H54 (cell line): ENCODE measurements around the gene LAPTM4A.

Source experiments
- DNase-seq: peaks from one replicate; pipeline ENCODE4 v3.0.0; 2011; ENCODE audit warnings: low spot score, mixed read lengths; ENCODE audit not compliant: insufficient read length
- FAIRE-seq: peaks from 3 replicates; lab custom pipeline; 2011; peaks lifted over from hg19 to GRCh38; lab: Jason Lieb, UNC
- POLR2A ChIP-seq: IDR thresholded peaks from 2 replicates; pipeline ENCODE4 v1.6.1; 2011; ENCODE audit warnings: low read depth, mild to moderate bottlenecking, low read length

The LAPTM4A gene

GRCh38 chr2:20027705-20028434 is 23.6 kb downstream of the LAPTM4A start:
- FAIRE-seq (peak; percentile 82), DNase-seq (no peak)
- no peak for TF ChIP-seq POLR2A

- no peak for TF ChIP-seq POLR2A
- DNase-seq (no peak), FAIRE-seq (no peak)
Observed at GRCh38 chr2:20027260-20027677, 24.2 kb downstream of the LAPTM4A start.

- DNase-seq (no peak), FAIRE-seq (peak; percentile 62)
- TF ChIP-seq POLR2A: no peak
Observed at GRCh38 chr2:20025065-20025786, 26.2 kb downstream of the LAPTM4A start.

- FAIRE-seq (no peak), DNase-seq (no peak)
- TF ChIP-seq POLR2A: no peak
Observed at GRCh38 chr2:20023688-20024087, 27.7 kb downstream of the LAPTM4A start.

- no peak for DNase-seq
- no peak for FAIRE-seq
- TF ChIP-seq POLR2A: no peak
Observed at GRCh38 chr2:20021405-20022009, 29.9 kb downstream of the LAPTM4A start.

GRCh38 chr2:20019747-20020146 is 31.7 kb downstream of the LAPTM4A start:
- no peak for FAIRE-seq
- DNase-seq: no peak
- TF ChIP-seq POLR2A: no peak

- FAIRE-seq (no peak), DNase-seq (no peak)
- no peak for TF ChIP-seq POLR2A
Observed at GRCh38 chr2:20018601-20019152, 32.8 kb downstream of the LAPTM4A start.

- DNase-seq (no peak), FAIRE-seq (no peak)
- TF ChIP-seq POLR2A: no peak
Observed at GRCh38 chr2:20016346-20016745, 35.1 kb downstream of the LAPTM4A start.

GRCh38 chr2:20015482-20016083 is 35.8 kb downstream of the LAPTM4A start:
- FAIRE-seq: no peak
- no peak for TF ChIP-seq POLR2A
- DNase-seq: peak; percentile 44

- FAIRE-seq (no peak), DNase-seq (no peak)
- no peak for TF ChIP-seq POLR2A
Observed at GRCh38 chr2:20013126-20013849, 38.1 kb downstream of the LAPTM4A start.

GRCh38 chr2:20012282-20013125 is 38.9 kb downstream of the LAPTM4A start, which contains the start of gene MATN3:
Gene MATN3, minus strand, starts transcription at chr2:20012668. Its CDS starts 37 bp downstream, at chr2:20012631.
- DNase-seq (peak; percentile 71), FAIRE-seq (no peak)
- no peak for TF ChIP-seq POLR2A

- FAIRE-seq (no peak), DNase-seq (no peak)
- TF ChIP-seq POLR2A: no peak
Observed at GRCh38 chr2:20012032-20012281, 39.5 kb downstream of the LAPTM4A start.
